ENCODE results near the gene ANKDD1B.
"Not testable (repeated sequence)": the region's sequence is repeated elsewhere in the genome, so short reads cannot be mapped to it uniquely, and the experiment has no call there.

The ANKDD1B gene

GRCh38 chr5:75611311-75612225, at the start of gene ANKDD1B:
Gene ANKDD1B (plus strand): TSS chr5:75611453. CDS start chr5:75611635, 182 bp downstream.
- DNase-seq (ENCODE audit: low read depth) = no peak

- not testable (repeated sequence) for DNase-seq (ENCODE audit: low read depth)
Measured at GRCh38 chr5:75565991-75566709, 45.1 kb upstream of the ANKDD1B start.

- DNase-seq (ENCODE audit: low read depth) = peak; percentile 20
Measured at GRCh38 chr5:75566710-75567309, 44.4 kb upstream of the ANKDD1B start.

GRCh38 chr5:75567710-75568109, 43.5 kb upstream of the ANKDD1B start:
- no peak for DNase-seq (ENCODE audit: low read depth)

- DNase-seq (ENCODE audit: low read depth) = no peak
Measured at GRCh38 chr5:75568202-75568601, 43.1 kb upstream of the ANKDD1B start.

- no peak for DNase-seq (ENCODE audit: low read depth)
Measured at GRCh38 chr5:75571547-75571946, 39.7 kb upstream of the ANKDD1B start.

GRCh38 chr5:75574791-75575190, 36.5 kb upstream of the ANKDD1B start:
- DNase-seq (ENCODE audit: low read depth) = no peak

- not testable (repeated sequence) for DNase-seq (ENCODE audit: low read depth)
Measured at GRCh38 chr5:75578280-75578679, 33.0 kb upstream of the ANKDD1B start.

- DNase-seq (ENCODE audit: low read depth) = no peak
Measured at GRCh38 chr5:75584641-75585040, 26.6 kb upstream of the ANKDD1B start.

GRCh38 chr5:75588666-75589065, 22.6 kb upstream of the ANKDD1B start:
- DNase-seq (ENCODE audit: low read depth) = no peak

- no peak for DNase-seq (ENCODE audit: low read depth)
Measured at GRCh38 chr5:75600535-75600934, 10.7 kb upstream of the ANKDD1B start.

GRCh38 chr5:75601567-75601966, 9.7 kb upstream of the ANKDD1B start:
- DNase-seq (ENCODE audit: low read depth) = no peak

GRCh38 chr5:75601996-75602395, 9.3 kb upstream of the ANKDD1B start:
- DNase-seq (ENCODE audit: low read depth) = no peak

GRCh38 chr5:75603371-75603770, 7.9 kb upstream of the ANKDD1B start:
- DNase-seq (ENCODE audit: low read depth) = no peak

- DNase-seq (ENCODE audit: low read depth) = no peak
Measured at GRCh38 chr5:75603821-75604220, 7.4 kb upstream of the ANKDD1B start.

GRCh38 chr5:75607341-75607740, 3.9 kb upstream of the ANKDD1B start:
- not testable (repeated sequence) for DNase-seq (ENCODE audit: low read depth)

GRCh38 chr5:75608870-75609269, 2.4 kb upstream of the ANKDD1B start:
- no peak for DNase-seq (ENCODE audit: low read depth)

GRCh38 chr5:75610201-75610600, 1.1 kb upstream of the ANKDD1B start:
- DNase-seq (ENCODE audit: low read depth) = no peak

GRCh38 chr5:75610859-75611310, 368 bp upstream of the ANKDD1B start:
- not testable (repeated sequence) for DNase-seq (ENCODE audit: low read depth)

- no peak for DNase-seq (ENCODE audit: low read depth)
Measured at GRCh38 chr5:75612226-75612569, 945 bp downstream of the ANKDD1B start.

GRCh38 chr5:75612901-75613300, 1.6 kb downstream of the ANKDD1B start:
- no peak for DNase-seq (ENCODE audit: low read depth)

- no peak for DNase-seq (ENCODE audit: low read depth)
Measured at GRCh38 chr5:75614176-75614575, 2.9 kb downstream of the ANKDD1B start.
